Measurements from ENCODE around the gene OSBPL8.
"Not testable (repeated sequence)": the region's sequence is repeated elsewhere in the genome, so short reads cannot be mapped to it uniquely, and the experiment has no call there.

The OSBPL8 gene

GRCh38 chr12:76531056-76531455 lies 28.5 kb downstream of the OSBPL8 start:
- DNase-seq (ENCODE audit: low read depth in 2 of 3, low spot score in 2 of 3) = no peak

- no peak for DNase-seq (ENCODE audit: low read depth in 2 of 3, low spot score in 2 of 3)
Observed at GRCh38 chr12:76530516-76530915, 29.1 kb downstream of the OSBPL8 start.

- DNase-seq (ENCODE audit: low read depth in 2 of 3, low spot score in 2 of 3) = no peak
Observed at GRCh38 chr12:76529226-76529918, 30.2 kb downstream of the OSBPL8 start.

- DNase-seq (ENCODE audit: low read depth in 2 of 3, low spot score in 2 of 3) = no peak
Observed at GRCh38 chr12:76523408-76523807, 36.2 kb downstream of the OSBPL8 start.

GRCh38 chr12:76520348-76520747 lies 39.2 kb downstream of the OSBPL8 start:
- no peak for DNase-seq (ENCODE audit: low read depth in 2 of 3, low spot score in 2 of 3)

- DNase-seq (ENCODE audit: low read depth in 2 of 3, low spot score in 2 of 3) = no peak
Observed at GRCh38 chr12:76519538-76519937, 40.0 kb downstream of the OSBPL8 start.

GRCh38 chr12:76518699-76519098 lies 40.9 kb downstream of the OSBPL8 start:
- DNase-seq (ENCODE audit: low read depth in 2 of 3, low spot score in 2 of 3) = no peak

GRCh38 chr12:76515271-76515670 lies 44.3 kb downstream of the OSBPL8 start:
- DNase-seq (ENCODE audit: low read depth in 2 of 3, low spot score in 2 of 3) = no peak

- DNase-seq (ENCODE audit: low read depth in 2 of 3, low spot score in 2 of 3) = not testable (repeated sequence)
Observed at GRCh38 chr12:76511116-76511716, 48.4 kb downstream of the OSBPL8 start.

- no peak for DNase-seq (ENCODE audit: low read depth in 2 of 3, low spot score in 2 of 3)
Observed at GRCh38 chr12:76508128-76508980, 51.2 kb downstream of the OSBPL8 start.

- DNase-seq (ENCODE audit: low read depth in 2 of 3, low spot score in 2 of 3) = no peak
Observed at GRCh38 chr12:76506149-76506548, 53.4 kb downstream of the OSBPL8 start.

- no peak for DNase-seq (ENCODE audit: low read depth in 2 of 3, low spot score in 2 of 3)
Observed at GRCh38 chr12:76505050-76505449, 54.5 kb downstream of the OSBPL8 start.

- DNase-seq (ENCODE audit: low read depth in 2 of 3, low spot score in 2 of 3) = no peak
Observed at GRCh38 chr12:76504606-76505005, 55.0 kb downstream of the OSBPL8 start.

GRCh38 chr12:76503957-76504356 lies 55.6 kb downstream of the OSBPL8 start:
- no peak for DNase-seq (ENCODE audit: low read depth in 2 of 3, low spot score in 2 of 3)

GRCh38 chr12:76501390-76501789 lies 58.2 kb downstream of the OSBPL8 start:
- no peak for DNase-seq (ENCODE audit: low read depth in 2 of 3, low spot score in 2 of 3)

GRCh38 chr12:76499136-76499535 lies 60.4 kb downstream of the OSBPL8 start:
- DNase-seq (ENCODE audit: low read depth in 2 of 3, low spot score in 2 of 3) = not testable (repeated sequence)

- no peak for DNase-seq (ENCODE audit: low read depth in 2 of 3, low spot score in 2 of 3)
Observed at GRCh38 chr12:76495556-76495955, 64.0 kb downstream of the OSBPL8 start.

- DNase-seq (ENCODE audit: low read depth in 2 of 3, low spot score in 2 of 3) = no peak
Observed at GRCh38 chr12:76491292-76491691, 68.3 kb downstream of the OSBPL8 start.

GRCh38 chr12:76490763-76491162 lies 68.8 kb downstream of the OSBPL8 start:
- no peak for DNase-seq (ENCODE audit: low read depth in 2 of 3, low spot score in 2 of 3)

GRCh38 chr12:76489737-76490136 lies 69.8 kb downstream of the OSBPL8 start:
- DNase-seq (ENCODE audit: low read depth in 2 of 3, low spot score in 2 of 3) = no peak

GRCh38 chr12:76486011-76486410 lies 73.6 kb downstream of the OSBPL8 start:
- no peak for DNase-seq (ENCODE audit: low read depth in 2 of 3, low spot score in 2 of 3)

- no peak for DNase-seq (ENCODE audit: low read depth in 2 of 3, low spot score in 2 of 3)
Observed at GRCh38 chr12:76480796-76481195, 78.8 kb downstream of the OSBPL8 start.

Measured in activated CD8-positive, alpha-beta memory T cell treated with anti-CD3 and anti-CD28 coated beads for 48 hours (primary cell).